A549 (cell line): ENCODE results near the gene MEF2B.

ENCODE experiments used
- CHD4 ChIP-seq: fragments of 200-600 bp; sonication (generic); IDR thresholded peaks from 2 replicates; pipeline ENCODE4 v1.6.1; 2016; ENCODE audit warnings: antibody characterized with exemption, mild to moderate bottlenecking, borderline replicate concordance
- CTCF ChIP-seq: fragments of >200 bp; sonication (Bioruptor Twin); formaldehyde crosslinking; IDR thresholded peaks from 3 replicates; pipeline ENCODE4 v1.5.1; 2016
- EHMT2 ChIP-seq: fragments of 200-600 bp; sonication (generic); IDR thresholded peaks from 2 replicates; pipeline ENCODE4 v1.6.1; 2016; ENCODE audit warnings: antibody characterized with exemption, low read depth, mild to moderate bottlenecking, moderate library complexity
- EP300 ChIP-seq, 2 experiments: fragments of >200 bp; sonication (Bioruptor Twin); formaldehyde crosslinking; IDR thresholded peaks; 2 replicates in 1 of 2; 3 replicates in 1 of 2; pipeline ENCODE4 v1.6.1; 2016 to 2017
- MYC ChIP-seq: IDR thresholded peaks from 2 replicates; pipeline ENCODE4 v1.6.1; 2012; ENCODE audit warnings: mild to moderate bottlenecking, inconsistent platforms, low read length, improper control_type of control experiment, borderline replicate concordance
- RAD21 ChIP-seq, 2 experiments: fragments of >200 bp in 1 of 2; sonication (Bioruptor Twin) in 1 of 2; formaldehyde crosslinking in 1 of 2; IDR thresholded peaks in 1 of 2; conservative IDR thresholded peaks in 1 of 2; 2 replicates in 1 of 2; 3 replicates in 1 of 2; pipeline ENCODE4 v1.6.1; 2012 to 2018; ENCODE audit warnings: inconsistent platforms in 1 of 2
- TF ChIP-seq, protein P1 (sequence below): fragments of 450-650 bp; IDR thresholded peaks from 2 replicates; pipeline ENCODE4 v1.6.1; 2014; ENCODE audit warnings: antibody characterized with exemption
- TF ChIP-seq, protein P2 (sequence below): IDR thresholded peaks from 2 replicates; pipeline ENCODE4 v1.6.1; 2012

- no peak for TF ChIP-seq EP300 (IDR thresholded peaks at IDR 0.05)
- no peak for TF ChIP-seq CHD4
- TF ChIP-seq, protein P1, sequence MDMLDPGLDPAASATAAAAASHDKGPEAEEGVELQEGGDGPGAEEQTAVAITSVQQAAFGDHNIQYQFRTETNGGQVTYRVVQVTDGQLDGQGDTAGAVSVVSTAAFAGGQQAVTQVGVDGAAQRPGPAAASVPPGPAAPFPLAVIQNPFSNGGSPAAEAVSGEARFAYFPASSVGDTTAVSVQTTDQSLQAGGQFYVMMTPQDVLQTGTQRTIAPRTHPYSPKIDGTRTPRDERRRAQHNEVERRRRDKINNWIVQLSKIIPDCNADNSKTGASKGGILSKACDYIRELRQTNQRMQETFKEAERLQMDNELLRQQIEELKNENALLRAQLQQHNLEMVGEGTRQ = no peak
- TF ChIP-seq, protein P2, sequence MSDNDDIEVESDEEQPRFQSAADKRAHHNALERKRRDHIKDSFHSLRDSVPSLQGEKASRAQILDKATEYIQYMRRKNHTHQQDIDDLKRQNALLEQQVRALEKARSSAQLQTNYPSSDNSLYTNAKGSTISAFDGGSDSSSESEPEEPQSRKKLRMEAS = no peak
- no peak for TF ChIP-seq CTCF
- no peak for TF ChIP-seq MYC
- TF ChIP-seq EHMT2 = no peak
- TF ChIP-seq RAD21 (conservative IDR thresholded peaks at IDR 0.05 in 1 of 2, IDR thresholded peaks at IDR 0.05 in 1 of 2) = no peak
Observed at GRCh38 chr19:19098703-19099632, 71.1 kb downstream of the MEF2B start.
